Neural cell (in vitro differentiated cells): ENCODE data around the gene AKAP10. TPM values are rescaled to one million over a fixed set of nuclear protein-coding genes. Genes with fewer than 3 reads are reported as not detected.

Experiments used
- H2AFZ ChIP-seq: fragments of 200-600, 300-800 bp; sonication (generic), shearing (Covaris generic); 2 replicates; pipeline ENCODE4 v1.6.0; 2014; ENCODE audit warnings: low read depth, mild to moderate bottlenecking, antibody characterized with exemption, low read length, moderate library complexity
- H3F3A ChIP-seq: fragments of 200-600 bp; shearing (Covaris generic); 2 replicates; pipeline ENCODE4 v1.6.1; 2016; ENCODE audit warnings: mild to moderate bottlenecking, moderate library complexity, mixed read lengths, antibody characterized with exemption, low read length; ENCODE audit not compliant: insufficient read depth, poor library complexity, severe bottlenecking
- H3K27ac ChIP-seq: fragments of 200-600, 300-800 bp; sonication (generic), shearing (Covaris generic); 2 replicates; pipeline ENCODE4 v1.5.1; 2014; ENCODE audit warnings: mild to moderate bottlenecking, low read length, moderate library complexity
- H3K27me3 ChIP-seq: fragments of 300-800, 200-600 bp; sonication (generic), shearing (Covaris generic); 2 replicates; pipeline ENCODE4 v1.6.0; 2014; ENCODE audit warnings: mild to moderate bottlenecking, low read depth, low read length, moderate library complexity; ENCODE audit not compliant: insufficient read depth
- H3K36me3 ChIP-seq: fragments of 300-800, 200-600 bp; sonication (generic), shearing (Covaris generic); 2 replicates; pipeline ENCODE4 v1.5.1; 2014; ENCODE audit warnings: mild to moderate bottlenecking, antibody characterized with exemption, low read length, moderate library complexity; ENCODE audit not compliant: insufficient read depth
- H3K4me2 ChIP-seq: fragments of 300-800, 200-600 bp; sonication (generic), shearing (Covaris generic); 2 replicates; pipeline ENCODE4 v1.6.0; 2014; ENCODE audit warnings: mild to moderate bottlenecking, low read length
- H3K4me3 ChIP-seq: fragments of 300-800, 200-600 bp; sonication (generic), shearing (Covaris generic); 2 replicates; pipeline ENCODE4 v1.5.1; 2014; ENCODE audit warnings: mild to moderate bottlenecking, low read length, moderate library complexity
- H3K79me2 ChIP-seq: fragments of 200-600 bp; shearing (Covaris generic); replicated peaks from 2 replicates; pipeline ENCODE4 v1.6.0; 2014; ENCODE audit warnings: mild to moderate bottlenecking, low read length, moderate library complexity; ENCODE audit not compliant: insufficient read depth
- H3K9ac ChIP-seq: fragments of 300-800, 200-600 bp; sonication (generic), shearing (Covaris generic); 2 replicates; pipeline ENCODE4 v1.6.1; 2016; ENCODE audit warnings: mild to moderate bottlenecking, low read length, mixed read lengths
- H3K9me2 ChIP-seq: fragments of 200-600 bp; shearing (Covaris generic); 2 replicates; pipeline ENCODE4 v1.6.1; 2016; ENCODE audit warnings: mild to moderate bottlenecking, low read length, mixed read lengths; ENCODE audit not compliant: insufficient read depth
- H3K9me3 ChIP-seq: fragments of 200-600, 300-800 bp; sonication (generic), shearing (Covaris generic); 2 replicates; pipeline ENCODE4 v1.6.1; 2016; ENCODE audit warnings: mild to moderate bottlenecking, mixed run types, low read length, moderate library complexity, mixed read lengths
- H4K20me1 ChIP-seq: fragments of 200-600 bp; shearing (Covaris generic); 2 replicates; pipeline ENCODE4 v1.6.1; 2016; ENCODE audit warnings: mild to moderate bottlenecking, mixed run types; ENCODE audit not compliant: insufficient read depth
- RAD21 ChIP-seq: fragments of 450-650 bp; conservative IDR thresholded peaks from 2 replicates; pipeline ENCODE4 v1.6.1; 2014; ENCODE audit warnings: antibody characterized with exemption, mild to moderate bottlenecking, moderate library complexity
- SMC3 ChIP-seq: fragments of 450-650 bp; conservative IDR thresholded peaks from 2 replicates; pipeline ENCODE4 v1.6.1; 2014; ENCODE audit warnings: antibody characterized with exemption, mild to moderate bottlenecking, moderate library complexity; ENCODE audit not compliant: poor library complexity
- TAF1 ChIP-seq: IDR thresholded peaks from 2 replicates; pipeline ENCODE4 v1.6.1; 2012; ENCODE audit warnings: low read depth
- polyA plus RNA-seq: library from polyadenylated mRNA; depleted of rRNA; stranded (reverse); fragments of >200 nt; gene quantifications from 2 replicates; pipeline ENCODE4 v1.2.3, GENCODE V29; 2014
- TF ChIP-seq, protein P1 (sequence below): fragments of 450-650 bp; IDR thresholded peaks from 2 replicates; pipeline ENCODE4 v1.5.1; 2014; ENCODE audit warnings: antibody characterized with exemption, mild to moderate bottlenecking, moderate library complexity; ENCODE audit not compliant: poor library complexity, severe bottlenecking
- TF ChIP-seq, protein P2 (sequence below): IDR thresholded peaks from 2 replicates; pipeline ENCODE4 v1.6.1; 2012; ENCODE audit warnings: borderline replicate concordance

The AKAP10 gene
- polyA plus RNA-seq, 1 donor from 2014 or later: 27.3 TPM

DNA sequence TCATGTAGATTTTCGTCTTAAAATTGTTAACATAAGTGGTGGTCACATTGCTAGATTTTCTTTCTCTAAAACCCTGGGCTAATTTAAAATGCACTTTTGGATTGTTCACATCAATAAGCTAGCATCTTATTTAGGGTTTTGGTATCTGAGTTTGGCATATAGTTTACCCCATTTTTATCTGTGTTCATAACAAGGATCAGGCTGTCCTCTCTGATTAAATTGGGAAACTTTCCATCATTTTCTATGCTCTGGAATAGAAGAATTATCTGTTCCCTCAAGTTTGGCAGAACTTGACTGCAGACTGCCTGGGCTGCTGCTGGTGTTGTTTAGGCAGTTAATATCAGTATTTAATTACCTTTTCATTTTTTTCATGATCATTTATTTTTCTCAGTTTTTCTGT is 33.3 kb upstream of the AKAP10 start:
- Histone ChIP-seq H3K9ac (no peak overlapping the region), H3K27me3 (peaks cover 29% of the 10 kb centered on the region), H2AFZ (no peak overlapping the region), H3K36me3 (no peaks in the 10 kb centered on the region), H3F3A (no peaks in the 10 kb centered on the region), H3K27ac (no peak overlapping the region), H3K4me2 (no peak overlapping the region), H4K20me1 (no peaks in the 10 kb centered on the region), H3K79me2 (no peaks in the 10 kb centered on the region), H3K4me3 (no peak overlapping the region), H3K9me3 (no peaks in the 10 kb centered on the region), H3K9me2 (no peaks in the 10 kb centered on the region)
- no peak for TF ChIP-seq SMC3
- TF ChIP-seq, protein P1, sequence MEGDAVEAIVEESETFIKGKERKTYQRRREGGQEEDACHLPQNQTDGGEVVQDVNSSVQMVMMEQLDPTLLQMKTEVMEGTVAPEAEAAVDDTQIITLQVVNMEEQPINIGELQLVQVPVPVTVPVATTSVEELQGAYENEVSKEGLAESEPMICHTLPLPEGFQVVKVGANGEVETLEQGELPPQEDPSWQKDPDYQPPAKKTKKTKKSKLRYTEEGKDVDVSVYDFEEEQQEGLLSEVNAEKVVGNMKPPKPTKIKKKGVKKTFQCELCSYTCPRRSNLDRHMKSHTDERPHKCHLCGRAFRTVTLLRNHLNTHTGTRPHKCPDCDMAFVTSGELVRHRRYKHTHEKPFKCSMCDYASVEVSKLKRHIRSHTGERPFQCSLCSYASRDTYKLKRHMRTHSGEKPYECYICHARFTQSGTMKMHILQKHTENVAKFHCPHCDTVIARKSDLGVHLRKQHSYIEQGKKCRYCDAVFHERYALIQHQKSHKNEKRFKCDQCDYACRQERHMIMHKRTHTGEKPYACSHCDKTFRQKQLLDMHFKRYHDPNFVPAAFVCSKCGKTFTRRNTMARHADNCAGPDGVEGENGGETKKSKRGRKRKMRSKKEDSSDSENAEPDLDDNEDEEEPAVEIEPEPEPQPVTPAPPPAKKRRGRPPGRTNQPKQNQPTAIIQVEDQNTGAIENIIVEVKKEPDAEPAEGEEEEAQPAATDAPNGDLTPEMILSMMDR: no peak

GRCh38 chr17:20010099-20010863 is 32.7 kb upstream of the AKAP10 start:
- H3K27me3 ChIP-seq: peaks cover 29% of the 10 kb centered on the region
- H3K27ac ChIP-seq: no peak overlapping the region
- H3F3A ChIP-seq: no peaks in the 10 kb centered on the region
- H3K4me2 ChIP-seq: peak overlapping the region; percentile 49
- peak overlapping the region; percentile 54 for H3K9ac ChIP-seq
- H3K79me2 ChIP-seq: no peaks in the 10 kb centered on the region
- H3K4me3 ChIP-seq: peak overlapping the region; percentile 82
- H3K9me3 ChIP-seq: no peaks in the 10 kb centered on the region
- no peaks in the 10 kb centered on the region for H3K36me3 ChIP-seq
- peak; percentile 52 for TF ChIP-seq RAD21
- TF ChIP-seq, protein P2, sequence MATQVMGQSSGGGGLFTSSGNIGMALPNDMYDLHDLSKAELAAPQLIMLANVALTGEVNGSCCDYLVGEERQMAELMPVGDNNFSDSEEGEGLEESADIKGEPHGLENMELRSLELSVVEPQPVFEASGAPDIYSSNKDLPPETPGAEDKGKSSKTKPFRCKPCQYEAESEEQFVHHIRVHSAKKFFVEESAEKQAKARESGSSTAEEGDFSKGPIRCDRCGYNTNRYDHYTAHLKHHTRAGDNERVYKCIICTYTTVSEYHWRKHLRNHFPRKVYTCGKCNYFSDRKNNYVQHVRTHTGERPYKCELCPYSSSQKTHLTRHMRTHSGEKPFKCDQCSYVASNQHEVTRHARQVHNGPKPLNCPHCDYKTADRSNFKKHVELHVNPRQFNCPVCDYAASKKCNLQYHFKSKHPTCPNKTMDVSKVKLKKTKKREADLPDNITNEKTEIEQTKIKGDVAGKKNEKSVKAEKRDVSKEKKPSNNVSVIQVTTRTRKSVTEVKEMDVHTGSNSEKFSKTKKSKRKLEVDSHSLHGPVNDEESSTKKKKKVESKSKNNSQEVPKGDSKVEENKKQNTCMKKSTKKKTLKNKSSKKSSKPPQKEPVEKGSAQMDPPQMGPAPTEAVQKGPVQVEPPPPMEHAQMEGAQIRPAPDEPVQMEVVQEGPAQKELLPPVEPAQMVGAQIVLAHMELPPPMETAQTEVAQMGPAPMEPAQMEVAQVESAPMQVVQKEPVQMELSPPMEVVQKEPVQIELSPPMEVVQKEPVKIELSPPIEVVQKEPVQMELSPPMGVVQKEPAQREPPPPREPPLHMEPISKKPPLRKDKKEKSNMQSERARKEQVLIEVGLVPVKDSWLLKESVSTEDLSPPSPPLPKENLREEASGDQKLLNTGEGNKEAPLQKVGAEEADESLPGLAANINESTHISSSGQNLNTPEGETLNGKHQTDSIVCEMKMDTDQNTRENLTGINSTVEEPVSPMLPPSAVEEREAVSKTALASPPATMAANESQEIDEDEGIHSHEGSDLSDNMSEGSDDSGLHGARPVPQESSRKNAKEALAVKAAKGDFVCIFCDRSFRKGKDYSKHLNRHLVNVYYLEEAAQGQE: no peak
- no peak for TF ChIP-seq TAF1
- TF ChIP-seq SMC3: peak; percentile 67
- TF ChIP-seq, protein P1: peak; percentile 72
- H3K9me2 ChIP-seq: no peaks in the 10 kb centered on the region
- H4K20me1 ChIP-seq: no peaks in the 10 kb centered on the region
- H2AFZ ChIP-seq: no peak overlapping the region
